Measurements from ENCODE around the gene PNMT. TPM values are rescaled to one million over a fixed set of nuclear protein-coding genes. Genes with fewer than 3 reads are reported as not detected.
A peak's percentile ranks its signal among the peaks of the same experiment; 100 is the strongest.

PNMT gene, protein sequence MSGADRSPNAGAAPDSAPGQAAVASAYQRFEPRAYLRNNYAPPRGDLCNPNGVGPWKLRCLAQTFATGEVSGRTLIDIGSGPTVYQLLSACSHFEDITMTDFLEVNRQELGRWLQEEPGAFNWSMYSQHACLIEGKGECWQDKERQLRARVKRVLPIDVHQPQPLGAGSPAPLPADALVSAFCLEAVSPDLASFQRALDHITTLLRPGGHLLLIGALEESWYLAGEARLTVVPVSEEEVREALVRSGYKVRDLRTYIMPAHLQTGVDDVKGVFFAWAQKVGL
- total RNA-seq (2014; rRNA removed; shearing (Covaris generic)): 1.9 and 2.3 TPM in 2 replicates
- polyA plus RNA-seq (2016; fragmentation: Nextera tagmentation; extraction: Ambion mirVana): 2.5 and 4.4 TPM in 2 replicates
- long read RNA-seq, partial matches to known transcripts: 0 of 2 reads
- long read RNA-seq, other reads (novel, unspliced or antisense): 0 of 2 reads

DNA sequence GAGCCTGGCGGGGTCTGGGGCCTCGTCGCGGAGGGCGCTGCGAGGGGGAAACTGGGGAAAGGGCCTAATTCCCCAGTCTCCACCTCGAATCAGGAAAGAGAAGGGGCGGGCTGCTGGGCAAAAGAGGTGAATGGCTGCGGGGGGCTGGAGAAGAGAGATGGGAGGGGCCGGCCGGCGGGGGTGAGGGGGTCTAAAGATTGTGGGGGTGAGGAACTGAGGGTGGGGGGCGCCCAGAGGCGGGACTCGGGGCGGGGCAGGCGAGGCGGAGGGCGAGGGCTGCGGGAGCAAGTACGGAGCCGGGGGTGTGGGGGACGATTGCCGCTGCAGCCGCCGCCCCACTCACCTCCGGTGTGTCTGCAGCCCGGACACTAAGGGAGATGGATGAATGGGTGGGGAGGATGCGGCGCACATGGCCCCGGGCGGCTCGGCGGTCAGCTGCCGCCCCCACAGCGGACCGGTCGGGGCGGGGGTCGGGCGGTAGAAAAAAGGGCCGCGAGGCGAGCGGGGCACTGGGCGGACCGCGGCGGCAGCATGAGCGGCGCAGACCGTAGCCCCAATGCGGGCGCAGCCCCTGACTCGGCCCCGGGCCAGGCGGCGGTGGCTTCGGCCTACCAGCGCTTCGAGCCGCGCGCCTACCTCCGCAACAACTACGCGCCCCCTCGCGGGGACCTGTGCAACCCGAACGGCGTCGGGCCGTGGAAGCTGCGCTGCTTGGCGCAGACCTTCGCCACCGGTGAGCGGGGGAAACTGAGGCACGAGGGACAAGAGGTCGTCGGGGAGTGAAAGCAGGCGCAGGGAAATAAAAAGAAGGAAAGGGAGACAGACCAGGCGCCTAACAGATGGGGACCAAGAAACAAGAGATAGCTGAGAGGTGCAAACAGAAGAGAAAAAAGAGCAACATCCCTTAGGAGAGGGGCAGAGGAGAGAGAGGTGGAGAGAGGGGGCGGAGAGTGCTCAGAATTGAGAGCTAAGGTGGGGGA lies at the start of gene PNMT:
TSS of gene PNMT (plus strand) at position 509 of the 980 bp plus-strand sequence. CDS start at position 532, 23 bp downstream.
- H3K4me3 ChIP-seq: peak within 1 kb of the TSS; percentile 64
- peak within 1 kb of the TSS; percentile 68 for H3K4me3 Mint-ChIP-seq
- H3K27me3 ChIP-seq (ENCODE audit: insufficient read depth): peaks cover 41% of the 10 kb centered on the region
- H3K27me3 Mint-ChIP-seq (ENCODE audit: insufficient read depth, low read depth, poor library complexity): peaks cover 32% of the 10 kb centered on the region
- H3K9me2 ChIP-seq (ENCODE audit: insufficient read depth): no peaks in the 10 kb centered on the region
- no peaks in the 10 kb centered on the region; the same call in 1 of the 2 replicates for H4K20me1 ChIP-seq (replicated peaks; ENCODE audit: insufficient read depth)
- no peaks in the 10 kb centered on the region for H3K36me3 ChIP-seq (ENCODE audit: insufficient read depth)
- H3K27ac Mint-ChIP-seq: no peak within 1 kb of the TSS
- no peaks in the 10 kb centered on the region; the same call in 2 of the 3 replicates for H3K9me3 Mint-ChIP-seq
- peaks cover 39% of the 10 kb centered on the region for H3K4me1 ChIP-seq (ENCODE audit: insufficient read depth)
- DNase-seq (ENCODE audit: low spot score): peak; percentile 90
- ATAC-seq: peak; percentile 43
- no peaks in the 10 kb centered on the region for H3K79me2 ChIP-seq (replicated peaks; ENCODE audit: insufficient read depth)
- no peak within 1 kb of the TSS for H3K27ac ChIP-seq (ENCODE audit: low read depth)
- H3F3A ChIP-seq (replicated peaks; ENCODE audit: low read depth): peaks cover 3% of the 10 kb centered on the region; the same call in 1 of the 2 replicates
- peak within 1 kb of the TSS; percentile 90 for H3K4me2 ChIP-seq
- H3K4me1 Mint-ChIP-seq: peaks cover 40% of the 10 kb centered on the region
- H3K36me3 Mint-ChIP-seq (ENCODE audit: low read depth): no peaks in the 10 kb centered on the region; the same call in 2 of the 3 replicates
- H2AFZ ChIP-seq: peak within 1 kb of the TSS; percentile 69
- TF ChIP-seq, protein P1, sequence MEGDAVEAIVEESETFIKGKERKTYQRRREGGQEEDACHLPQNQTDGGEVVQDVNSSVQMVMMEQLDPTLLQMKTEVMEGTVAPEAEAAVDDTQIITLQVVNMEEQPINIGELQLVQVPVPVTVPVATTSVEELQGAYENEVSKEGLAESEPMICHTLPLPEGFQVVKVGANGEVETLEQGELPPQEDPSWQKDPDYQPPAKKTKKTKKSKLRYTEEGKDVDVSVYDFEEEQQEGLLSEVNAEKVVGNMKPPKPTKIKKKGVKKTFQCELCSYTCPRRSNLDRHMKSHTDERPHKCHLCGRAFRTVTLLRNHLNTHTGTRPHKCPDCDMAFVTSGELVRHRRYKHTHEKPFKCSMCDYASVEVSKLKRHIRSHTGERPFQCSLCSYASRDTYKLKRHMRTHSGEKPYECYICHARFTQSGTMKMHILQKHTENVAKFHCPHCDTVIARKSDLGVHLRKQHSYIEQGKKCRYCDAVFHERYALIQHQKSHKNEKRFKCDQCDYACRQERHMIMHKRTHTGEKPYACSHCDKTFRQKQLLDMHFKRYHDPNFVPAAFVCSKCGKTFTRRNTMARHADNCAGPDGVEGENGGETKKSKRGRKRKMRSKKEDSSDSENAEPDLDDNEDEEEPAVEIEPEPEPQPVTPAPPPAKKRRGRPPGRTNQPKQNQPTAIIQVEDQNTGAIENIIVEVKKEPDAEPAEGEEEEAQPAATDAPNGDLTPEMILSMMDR (conservative IDR thresholded peaks at IDR 0.05; ENCODE audit: low read depth in 2 of 2): peak; percentile 60 to 76
- TF ChIP-seq, protein P2, sequence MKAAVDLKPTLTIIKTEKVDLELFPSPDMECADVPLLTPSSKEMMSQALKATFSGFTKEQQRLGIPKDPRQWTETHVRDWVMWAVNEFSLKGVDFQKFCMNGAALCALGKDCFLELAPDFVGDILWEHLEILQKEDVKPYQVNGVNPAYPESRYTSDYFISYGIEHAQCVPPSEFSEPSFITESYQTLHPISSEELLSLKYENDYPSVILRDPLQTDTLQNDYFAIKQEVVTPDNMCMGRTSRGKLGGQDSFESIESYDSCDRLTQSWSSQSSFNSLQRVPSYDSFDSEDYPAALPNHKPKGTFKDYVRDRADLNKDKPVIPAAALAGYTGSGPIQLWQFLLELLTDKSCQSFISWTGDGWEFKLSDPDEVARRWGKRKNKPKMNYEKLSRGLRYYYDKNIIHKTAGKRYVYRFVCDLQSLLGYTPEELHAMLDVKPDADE (IDR thresholded peaks at IDR 0.05): no peak
- TF ChIP-seq, protein P3, sequence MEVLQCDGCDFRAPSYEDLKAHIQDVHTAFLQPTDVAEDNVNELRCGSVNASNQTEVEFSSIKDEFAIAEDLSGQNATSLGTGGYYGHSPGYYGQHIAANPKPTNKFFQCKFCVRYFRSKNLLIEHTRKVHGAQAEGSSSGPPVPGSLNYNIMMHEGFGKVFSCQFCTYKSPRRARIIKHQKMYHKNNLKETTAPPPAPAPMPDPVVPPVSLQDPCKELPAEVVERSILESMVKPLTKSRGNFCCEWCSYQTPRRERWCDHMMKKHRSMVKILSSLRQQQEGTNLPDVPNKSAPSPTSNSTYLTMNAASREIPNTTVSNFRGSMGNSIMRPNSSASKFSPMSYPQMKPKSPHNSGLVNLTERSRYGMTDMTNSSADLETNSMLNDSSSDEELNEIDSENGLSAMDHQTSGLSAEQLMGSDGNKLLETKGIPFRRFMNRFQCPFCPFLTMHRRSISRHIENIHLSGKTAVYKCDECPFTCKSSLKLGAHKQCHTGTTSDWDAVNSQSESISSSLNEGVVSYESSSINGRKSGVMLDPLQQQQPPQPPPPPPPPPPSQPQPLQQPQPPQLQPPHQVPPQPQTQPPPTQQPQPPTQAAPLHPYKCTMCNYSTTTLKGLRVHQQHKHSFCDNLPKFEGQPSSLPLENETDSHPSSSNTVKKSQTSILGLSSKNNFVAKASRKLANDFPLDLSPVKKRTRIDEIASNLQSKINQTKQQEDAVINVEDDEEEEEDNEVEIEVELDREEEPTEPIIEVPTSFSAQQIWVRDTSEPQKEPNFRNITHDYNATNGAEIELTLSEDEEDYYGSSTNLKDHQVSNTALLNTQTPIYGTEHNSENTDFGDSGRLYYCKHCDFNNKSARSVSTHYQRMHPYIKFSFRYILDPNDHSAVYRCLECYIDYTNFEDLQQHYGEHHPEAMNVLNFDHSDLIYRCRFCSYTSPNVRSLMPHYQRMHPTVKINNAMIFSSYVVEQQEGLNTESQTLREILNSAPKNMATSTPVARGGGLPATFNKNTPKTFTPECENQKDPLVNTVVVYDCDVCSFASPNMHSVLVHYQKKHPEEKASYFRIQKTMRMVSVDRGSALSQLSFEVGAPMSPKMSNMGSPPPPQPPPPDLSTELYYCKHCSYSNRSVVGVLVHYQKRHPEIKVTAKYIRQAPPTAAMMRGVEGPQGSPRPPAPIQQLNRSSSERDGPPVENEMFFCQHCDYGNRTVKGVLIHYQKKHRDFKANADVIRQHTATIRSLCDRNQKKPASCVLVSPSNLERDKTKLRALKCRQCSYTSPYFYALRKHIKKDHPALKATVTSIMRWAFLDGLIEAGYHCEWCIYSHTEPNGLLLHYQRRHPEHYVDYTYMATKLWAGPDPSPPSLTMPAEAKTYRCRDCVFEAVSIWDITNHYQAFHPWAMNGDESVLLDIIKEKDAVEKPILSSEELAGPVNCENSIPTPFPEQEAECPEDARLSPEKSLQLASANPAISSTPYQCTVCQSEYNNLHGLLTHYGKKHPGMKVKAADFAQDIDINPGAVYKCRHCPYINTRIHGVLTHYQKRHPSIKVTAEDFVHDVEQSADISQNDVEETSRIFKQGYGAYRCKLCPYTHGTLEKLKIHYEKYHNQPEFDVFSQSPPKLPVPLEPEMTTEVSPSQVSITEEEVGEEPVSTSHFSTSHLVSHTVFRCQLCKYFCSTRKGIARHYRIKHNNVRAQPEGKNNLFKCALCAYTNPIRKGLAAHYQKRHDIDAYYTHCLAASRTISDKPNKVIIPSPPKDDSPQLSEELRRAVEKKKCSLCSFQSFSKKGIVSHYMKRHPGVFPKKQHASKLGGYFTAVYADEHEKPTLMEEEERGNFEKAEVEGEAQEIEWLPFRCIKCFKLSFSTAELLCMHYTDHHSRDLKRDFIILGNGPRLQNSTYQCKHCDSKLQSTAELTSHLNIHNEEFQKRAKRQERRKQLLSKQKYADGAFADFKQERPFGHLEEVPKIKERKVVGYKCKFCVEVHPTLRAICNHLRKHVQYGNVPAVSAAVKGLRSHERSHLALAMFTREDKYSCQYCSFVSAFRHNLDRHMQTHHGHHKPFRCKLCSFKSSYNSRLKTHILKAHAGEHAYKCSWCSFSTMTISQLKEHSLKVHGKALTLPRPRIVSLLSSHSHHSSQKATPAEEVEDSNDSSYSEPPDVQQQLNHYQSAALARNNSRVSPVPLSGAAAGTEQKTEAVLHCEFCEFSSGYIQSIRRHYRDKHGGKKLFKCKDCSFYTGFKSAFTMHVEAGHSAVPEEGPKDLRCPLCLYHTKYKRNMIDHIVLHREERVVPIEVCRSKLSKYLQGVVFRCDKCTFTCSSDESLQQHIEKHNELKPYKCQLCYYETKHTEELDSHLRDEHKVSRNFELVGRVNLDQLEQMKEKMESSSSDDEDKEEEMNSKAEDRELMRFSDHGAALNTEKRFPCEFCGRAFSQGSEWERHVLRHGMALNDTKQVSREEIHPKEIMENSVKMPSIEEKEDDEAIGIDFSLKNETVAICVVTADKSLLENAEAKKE (CRISPR knock-in tag; IDR thresholded peaks at IDR 0.05): no peak
- TF ChIP-seq EZH2phosphoT487 (IDR thresholded peaks at IDR 0.05; ENCODE audit: unreplicated experiment) (no peak), CREB1 (CRISPR knock-in tag; IDR thresholded peaks at IDR 0.05; ENCODE audit: low read depth) (peak; percentile 15; the same call in 1 of the 2 replicates), ZNF331 (CRISPR knock-in tag; IDR thresholded peaks at IDR 0.05; ENCODE audit: low read depth) (no peak), STAT1 (IDR thresholded peaks at IDR 0.05; ENCODE audit: unreplicated experiment) (no peak), ZNF114 (CRISPR knock-in tag; IDR thresholded peaks at IDR 0.05) (no peak), JUNB (IDR thresholded peaks at IDR 0.05; ENCODE audit: unreplicated experiment) (no peak), POLR2AphosphoS5 (IDR thresholded peaks at IDR 0.05; ENCODE audit: low read depth) (no peak)
- TF ChIP-seq, protein P4, sequence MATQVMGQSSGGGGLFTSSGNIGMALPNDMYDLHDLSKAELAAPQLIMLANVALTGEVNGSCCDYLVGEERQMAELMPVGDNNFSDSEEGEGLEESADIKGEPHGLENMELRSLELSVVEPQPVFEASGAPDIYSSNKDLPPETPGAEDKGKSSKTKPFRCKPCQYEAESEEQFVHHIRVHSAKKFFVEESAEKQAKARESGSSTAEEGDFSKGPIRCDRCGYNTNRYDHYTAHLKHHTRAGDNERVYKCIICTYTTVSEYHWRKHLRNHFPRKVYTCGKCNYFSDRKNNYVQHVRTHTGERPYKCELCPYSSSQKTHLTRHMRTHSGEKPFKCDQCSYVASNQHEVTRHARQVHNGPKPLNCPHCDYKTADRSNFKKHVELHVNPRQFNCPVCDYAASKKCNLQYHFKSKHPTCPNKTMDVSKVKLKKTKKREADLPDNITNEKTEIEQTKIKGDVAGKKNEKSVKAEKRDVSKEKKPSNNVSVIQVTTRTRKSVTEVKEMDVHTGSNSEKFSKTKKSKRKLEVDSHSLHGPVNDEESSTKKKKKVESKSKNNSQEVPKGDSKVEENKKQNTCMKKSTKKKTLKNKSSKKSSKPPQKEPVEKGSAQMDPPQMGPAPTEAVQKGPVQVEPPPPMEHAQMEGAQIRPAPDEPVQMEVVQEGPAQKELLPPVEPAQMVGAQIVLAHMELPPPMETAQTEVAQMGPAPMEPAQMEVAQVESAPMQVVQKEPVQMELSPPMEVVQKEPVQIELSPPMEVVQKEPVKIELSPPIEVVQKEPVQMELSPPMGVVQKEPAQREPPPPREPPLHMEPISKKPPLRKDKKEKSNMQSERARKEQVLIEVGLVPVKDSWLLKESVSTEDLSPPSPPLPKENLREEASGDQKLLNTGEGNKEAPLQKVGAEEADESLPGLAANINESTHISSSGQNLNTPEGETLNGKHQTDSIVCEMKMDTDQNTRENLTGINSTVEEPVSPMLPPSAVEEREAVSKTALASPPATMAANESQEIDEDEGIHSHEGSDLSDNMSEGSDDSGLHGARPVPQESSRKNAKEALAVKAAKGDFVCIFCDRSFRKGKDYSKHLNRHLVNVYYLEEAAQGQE (IDR thresholded peaks at IDR 0.05; ENCODE audit: unreplicated experiment): no peak
